GM18519 (cell line): ENCODE measurements around the gene NEMP1.
"Not testable (repeated sequence)": the region's sequence is repeated elsewhere in the genome, so short reads cannot be mapped to it uniquely, and the experiment has no call there.

Experiments used
- ATAC-seq: cut with Tn5 transposase; IDR thresholded peaks from one replicate; pipeline ENCODE4 v1.9.1; 2021; ENCODE audit warnings: mild to moderate bottlenecking, moderate library complexity; ENCODE audit not compliant: unreplicated experiment, low FRiP score

NEMP1 gene

DNA sequence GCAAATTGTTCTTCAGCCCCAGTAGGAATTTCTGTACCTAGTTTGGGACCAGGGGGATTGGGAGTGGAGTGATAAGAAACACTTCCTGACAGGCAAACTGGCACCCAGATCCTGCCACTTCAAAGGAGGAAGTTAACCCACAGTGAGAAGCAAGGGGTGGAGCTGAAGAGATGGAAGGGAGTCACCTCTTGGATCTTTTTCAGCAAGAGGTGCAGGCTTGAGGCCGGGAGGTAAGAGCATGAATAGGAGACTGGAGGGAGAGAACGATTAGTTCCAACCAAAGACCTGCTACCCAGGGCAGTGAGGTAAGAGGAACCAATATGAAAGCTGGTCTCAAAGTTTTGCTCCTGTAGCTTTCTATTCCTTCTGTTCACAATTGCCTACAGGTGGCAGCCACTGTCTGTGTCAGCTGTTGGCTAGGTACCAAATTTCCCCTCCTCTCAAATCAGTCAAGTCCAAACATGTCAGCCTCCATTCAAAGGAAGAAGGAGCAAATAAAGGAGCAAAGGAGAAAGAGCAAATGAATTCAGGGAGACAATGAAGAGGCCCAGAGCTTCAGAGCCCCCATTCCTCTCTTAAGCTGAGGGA, 47.4 kb downstream of the NEMP1 start:
- ATAC-seq: no peak

DNA sequence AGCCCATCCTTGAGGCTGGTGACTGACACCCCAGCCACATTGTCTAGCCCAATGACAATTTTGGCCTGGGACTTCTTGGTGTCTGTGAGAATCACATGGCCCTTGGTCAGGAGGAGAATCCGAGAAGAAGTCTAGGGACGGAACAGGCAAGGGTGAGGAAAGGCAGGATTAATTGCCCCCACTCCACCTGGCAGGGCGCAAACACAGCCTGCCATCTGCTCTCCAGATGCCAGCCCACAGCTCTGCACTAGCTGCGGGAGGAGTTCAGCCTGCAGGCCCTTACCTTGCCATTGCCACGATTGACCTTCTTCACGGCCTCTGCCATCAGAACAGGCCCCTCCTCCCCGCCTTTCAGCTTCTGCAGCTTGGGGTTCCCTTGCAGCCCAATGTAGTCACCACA, 49.1 kb downstream of the NEMP1 start:
- ATAC-seq: no peak

- no peak for ATAC-seq
Measured at GRCh38 chr12:57027805-57028153, 50.8 kb downstream of the NEMP1 start.

- ATAC-seq: no peak
Measured at GRCh38 chr12:57027011-57027804, 51.4 kb downstream of the NEMP1 start.

- no peak for ATAC-seq
Measured at GRCh38 chr12:57025196-57025595, 53.4 kb downstream of the NEMP1 start.

DNA sequence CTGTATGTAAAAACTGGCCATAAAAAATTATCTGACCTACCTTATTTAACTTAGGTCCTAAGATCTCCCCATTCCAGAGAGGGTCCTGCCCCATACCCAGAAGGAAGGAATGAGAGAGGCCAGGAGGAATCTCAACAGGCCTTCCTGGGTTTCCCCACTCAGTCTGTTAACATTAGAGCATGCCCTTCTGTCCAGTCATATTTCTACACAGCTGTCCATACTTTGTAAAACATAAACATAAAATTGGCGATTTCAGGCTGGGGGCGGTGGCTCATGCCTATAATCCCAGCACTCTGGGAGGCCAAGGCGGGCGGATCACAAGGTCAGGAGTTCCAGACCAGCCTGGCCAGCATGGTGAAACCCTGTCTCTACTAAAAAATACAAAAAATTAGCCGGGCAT, 56.3 kb downstream of the NEMP1 start:
- not testable (repeated sequence) for ATAC-seq

DNA sequence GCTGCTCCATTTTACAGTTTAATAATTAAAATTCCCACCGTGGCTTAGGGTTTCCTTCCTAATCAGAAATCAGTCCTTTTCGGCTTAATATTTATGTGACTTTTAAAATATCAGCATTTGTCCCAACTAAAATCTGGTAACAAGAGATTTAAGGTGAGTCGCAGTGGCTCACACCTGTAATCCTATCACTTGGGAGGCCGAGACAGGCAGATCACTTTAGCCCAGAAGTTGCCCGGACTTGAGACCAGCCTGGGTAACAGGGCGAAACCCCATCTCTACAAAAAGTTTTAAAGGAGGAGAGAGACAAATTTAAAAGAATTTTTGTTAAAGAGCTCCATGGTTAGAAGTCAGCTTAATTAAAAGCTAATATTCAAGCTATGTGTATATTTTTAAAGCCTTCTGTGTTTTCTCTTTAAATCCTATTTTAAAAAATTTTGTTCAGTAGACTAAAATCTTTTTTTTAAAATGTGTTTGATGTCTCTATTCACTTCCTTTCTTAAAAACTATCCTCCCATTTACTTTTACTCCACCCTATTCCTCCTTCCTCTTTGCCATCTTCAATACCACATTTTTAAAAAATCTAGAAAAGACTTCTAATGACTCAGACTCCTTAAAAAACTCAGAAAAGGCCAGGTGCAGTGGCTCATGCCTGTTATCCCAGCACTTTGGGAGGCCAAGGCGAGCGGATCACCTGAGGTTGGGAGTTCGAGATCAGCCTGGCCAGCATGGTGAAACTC, 58.4 kb downstream of the NEMP1 start:
- ATAC-seq: no peak

GRCh38 chr12:57018906-57019305, 59.7 kb downstream of the NEMP1 start:
- ATAC-seq: no peak

DNA sequence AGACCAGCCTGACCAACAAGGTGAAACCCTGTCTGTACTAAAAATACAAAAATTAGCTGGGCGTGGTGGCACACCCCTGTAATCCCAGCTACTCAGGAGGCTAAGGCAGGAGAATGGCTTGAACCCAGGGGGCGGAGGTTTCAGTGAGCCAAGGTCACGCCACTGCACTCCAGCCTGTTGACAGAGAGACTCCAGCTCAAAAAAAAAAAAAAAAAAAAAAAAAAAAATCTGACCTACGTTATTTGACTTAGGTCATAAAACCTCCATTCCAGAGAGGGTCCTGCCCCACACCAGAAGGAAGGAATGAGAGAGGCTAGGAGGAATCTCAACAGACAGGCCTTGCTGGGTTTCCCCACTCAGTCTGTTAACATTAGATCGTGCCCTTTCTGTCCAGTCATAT, 60.2 kb downstream of the NEMP1 start:
- not testable (repeated sequence) for ATAC-seq

GRCh38 chr12:57016348-57016747, 62.2 kb downstream of the NEMP1 start, which contains the start of gene TAC3:
Gene TAC3 (minus strand): TSS chr12:57016529. CDS start chr12:57015797, 732 bp downstream.
- no peak for ATAC-seq

- peak; percentile 44 for ATAC-seq
Measured at GRCh38 chr12:57012600-57013465, 65.8 kb downstream of the NEMP1 start.

DNA sequence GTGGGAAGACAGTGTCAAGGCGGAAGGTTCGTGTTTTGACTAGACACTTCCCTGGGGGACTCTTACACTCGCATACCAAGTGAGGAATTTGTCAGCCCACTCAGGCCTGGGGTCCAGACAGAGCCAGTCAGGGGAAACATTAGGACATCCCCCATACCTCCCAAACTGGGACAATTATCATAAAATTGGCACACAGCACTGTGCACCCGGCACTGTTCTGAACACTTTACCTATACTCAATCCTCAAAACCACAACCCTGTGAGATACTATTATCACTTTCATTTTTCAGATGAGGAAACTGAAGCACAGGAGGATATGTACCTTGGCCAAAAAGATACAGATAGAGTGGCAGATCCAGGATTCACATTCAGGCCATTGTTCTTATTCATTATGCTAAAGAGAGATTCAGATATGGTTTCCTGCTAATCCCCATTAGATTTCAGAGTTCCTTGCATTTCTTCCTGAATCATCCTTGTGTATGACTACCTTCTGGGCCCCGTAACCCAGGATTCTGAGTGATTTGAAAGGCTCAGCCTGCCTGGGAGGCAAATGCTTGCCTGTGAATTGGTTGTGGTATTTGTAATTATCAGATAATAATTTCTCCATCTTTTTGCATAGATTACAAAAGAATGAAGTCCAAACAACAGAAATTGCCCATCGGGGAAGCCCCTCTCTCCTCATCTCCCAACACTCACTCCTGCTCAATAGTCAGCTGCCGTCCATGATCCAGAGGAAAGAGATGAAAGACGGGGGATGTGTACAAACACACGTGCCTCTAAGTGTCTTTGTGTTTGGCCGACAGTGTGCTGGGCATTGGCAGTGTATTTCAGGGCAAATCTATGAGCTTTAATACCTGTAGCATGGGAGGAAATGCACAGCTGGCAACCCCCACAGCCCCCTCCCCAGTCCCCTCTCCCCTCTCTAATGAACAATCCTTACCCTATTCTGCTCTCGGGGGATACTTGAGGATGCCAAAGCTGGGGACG, 66.9 kb downstream of the NEMP1 start:
- ATAC-seq: peak; percentile 63

DNA sequence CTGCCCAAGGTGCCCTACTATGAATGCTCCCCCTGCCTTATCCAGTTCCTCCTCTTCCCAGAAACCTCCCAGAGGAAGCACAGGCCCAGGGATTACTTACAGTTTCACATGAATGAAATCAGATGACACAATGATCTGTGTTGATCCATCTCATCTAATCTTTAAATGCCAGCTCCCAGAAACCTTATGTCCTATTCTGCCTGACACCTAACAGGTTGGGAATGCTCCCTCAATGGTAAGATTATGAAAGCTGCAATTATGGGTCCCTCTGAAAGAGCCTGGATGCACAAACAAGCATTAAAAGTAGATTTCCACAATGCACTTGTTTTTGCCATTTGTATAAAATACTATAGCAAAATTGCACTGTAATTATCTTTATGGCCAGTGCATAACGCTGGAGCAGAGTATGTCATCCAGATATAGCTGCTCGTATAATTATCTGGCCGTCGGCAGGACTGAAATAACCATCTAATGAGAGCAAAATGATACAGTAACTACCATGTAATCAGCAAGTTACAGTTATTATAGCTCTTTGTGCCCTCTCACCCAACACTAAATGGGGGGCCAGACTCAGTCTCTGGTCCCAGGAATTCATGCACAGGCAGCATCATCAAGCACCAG, 67.9 kb downstream of the NEMP1 start:
- ATAC-seq: no peak

GRCh38 chr12:57009949-57010626, 68.5 kb downstream of the NEMP1 start:
- ATAC-seq: no peak

GRCh38 chr12:57008178-57008577, 70.4 kb downstream of the NEMP1 start:
- no peak for ATAC-seq

DNA sequence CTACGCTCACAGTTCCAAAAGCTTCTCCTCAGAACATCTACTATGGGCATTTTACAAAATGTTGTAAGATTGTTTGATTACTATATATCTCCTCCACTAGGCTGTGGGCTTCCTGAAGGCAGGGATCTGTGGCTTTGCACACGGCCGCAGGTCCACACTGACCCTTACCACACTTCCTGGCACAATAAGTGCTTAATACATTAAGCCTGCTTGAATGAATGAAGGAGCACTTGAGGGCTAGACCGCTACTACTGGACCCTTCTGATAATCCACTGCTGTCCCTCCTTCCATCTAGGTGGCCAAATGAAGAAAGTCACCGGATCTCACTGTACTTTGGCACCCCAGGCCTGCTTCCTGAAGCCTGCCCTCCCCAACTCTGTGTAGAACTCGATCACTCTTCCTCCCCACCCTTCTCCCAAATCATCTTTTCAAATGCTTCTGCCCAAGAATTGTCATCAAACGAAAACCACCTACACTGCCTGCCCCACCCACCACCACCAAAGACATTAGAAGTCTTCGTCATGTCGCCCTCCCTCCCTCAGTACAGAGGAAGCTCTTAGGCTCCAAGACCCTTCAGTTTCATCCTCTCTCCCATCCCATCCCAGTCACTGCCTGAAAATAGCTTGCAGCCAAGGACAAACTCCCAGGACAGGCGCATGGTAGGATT, 71.6 kb downstream of the NEMP1 start:
- ATAC-seq: no peak

DNA sequence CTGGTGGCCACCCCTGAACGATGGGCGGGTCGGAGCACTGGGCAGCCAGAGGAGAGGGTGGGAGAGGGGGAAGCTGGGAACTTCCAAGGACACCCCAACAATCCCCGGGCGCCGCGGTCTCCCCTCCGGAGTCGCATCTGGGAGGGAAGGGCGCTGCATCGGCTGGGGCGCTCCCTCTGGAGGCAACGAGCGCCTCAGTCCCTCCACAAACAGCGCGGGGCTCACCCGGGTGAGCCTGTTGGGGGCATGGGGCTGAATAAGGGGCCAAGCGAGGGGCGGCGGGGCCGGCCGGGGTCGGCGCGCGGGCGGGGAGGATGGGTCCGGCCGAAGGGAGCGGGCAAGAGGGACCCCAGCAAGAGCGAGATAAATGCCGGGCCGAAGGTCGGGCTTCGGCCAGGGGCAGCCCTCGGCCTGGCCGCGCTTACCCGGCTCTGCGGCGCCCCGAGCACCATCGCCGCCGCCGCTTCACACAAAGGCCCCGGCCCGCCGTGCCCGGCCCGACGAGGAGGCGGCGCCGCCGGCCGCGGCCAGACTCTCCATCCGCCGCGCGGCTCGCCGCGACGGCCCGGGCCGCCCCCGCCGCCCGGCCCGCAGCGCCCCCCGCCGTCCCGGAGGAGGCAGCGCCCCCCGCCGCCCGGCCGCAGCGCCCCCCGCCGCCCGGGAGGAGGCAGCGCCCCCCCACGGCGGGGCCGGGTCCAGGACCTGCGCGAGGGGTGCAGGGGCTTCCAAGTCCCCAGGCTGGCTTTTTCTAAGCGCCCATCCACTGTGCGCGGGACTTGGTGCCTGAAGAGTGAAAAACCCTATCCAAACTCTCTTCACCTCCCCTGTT, 72.4 kb downstream of the NEMP1 start, which contains the start of gene ZBTB39:
ZBTB39 (minus strand) TSS at position 567 of the 829 bp plus-strand sequence. CDS start 1,629 bp downstream, outside the sequence.
- ATAC-seq: peak; percentile 33
